Ishikawa (cell line): ENCODE measurements around the gene ANO6.

ENCODE experiments used
- CEBPB ChIP-seq: IDR thresholded peaks from 2 replicates; pipeline ENCODE4 v1.6.1; 2012
- CREB1 ChIP-seq: IDR thresholded peaks from 2 replicates; pipeline ENCODE4 v1.6.1; 2012; ENCODE audit warnings: low read depth
- EGR1 ChIP-seq: IDR thresholded peaks from 2 replicates; pipeline ENCODE4 v1.6.1; 2012
- EP300 ChIP-seq: IDR thresholded peaks from 2 replicates; pipeline ENCODE4 v1.6.1; 2012; ENCODE audit warnings: borderline replicate concordance
- FOXM1 ChIP-seq: IDR thresholded peaks from 2 replicates; pipeline ENCODE4 v1.6.1; 2012; ENCODE audit warnings: low read depth, borderline replicate concordance
- NFIC ChIP-seq: IDR thresholded peaks from 2 replicates; pipeline ENCODE4 v1.6.1; 2012
- RAD21 ChIP-seq: IDR thresholded peaks from 2 replicates; pipeline ENCODE4 v1.6.1; 2012; ENCODE audit warnings: low read depth
- TAF1 ChIP-seq: IDR thresholded peaks from 2 replicates; pipeline ENCODE4 v1.6.1; 2012; ENCODE audit warnings: low read depth, mild to moderate bottlenecking
- TCF12 ChIP-seq: IDR thresholded peaks from 2 replicates; pipeline ENCODE4 v1.6.1; 2012; ENCODE audit warnings: low read depth
- TEAD4 ChIP-seq: IDR thresholded peaks from 2 replicates; pipeline ENCODE4 v1.6.1; 2012
- YY1 ChIP-seq: IDR thresholded peaks from 2 replicates; pipeline ENCODE4 v1.6.1; 2012; ENCODE audit warnings: low read depth
- ZBTB7A ChIP-seq: IDR thresholded peaks from 2 replicates; pipeline ENCODE4 v1.6.1; 2012; ENCODE audit warnings: low read depth
- TF ChIP-seq, protein P1 (sequence below): IDR thresholded peaks from 2 replicates; pipeline ENCODE4 v1.6.1; 2012
- TF ChIP-seq, protein P2 (sequence below): IDR thresholded peaks from 2 replicates; pipeline ENCODE4 v1.6.1; 2012; ENCODE audit warnings: low read depth, mild to moderate bottlenecking
- TF ChIP-seq, protein P3 (sequence below): IDR thresholded peaks from 2 replicates; pipeline ENCODE4 v1.6.1; 2012

ANO6 gene

GRCh38 chr12:45214071-45214470 lies 1.8 kb upstream of the ANO6 start:
- TF ChIP-seq, protein P1, sequence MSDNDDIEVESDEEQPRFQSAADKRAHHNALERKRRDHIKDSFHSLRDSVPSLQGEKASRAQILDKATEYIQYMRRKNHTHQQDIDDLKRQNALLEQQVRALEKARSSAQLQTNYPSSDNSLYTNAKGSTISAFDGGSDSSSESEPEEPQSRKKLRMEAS: no peak
- TF ChIP-seq FOXM1 (no peak), TCF12 (no peak), YY1 (no peak), CREB1 (no peak), EGR1 (no peak), TAF1 (no peak), ZBTB7A (no peak), RAD21 (no peak), TEAD4 (no peak), NFIC (no peak), EP300 (no peak), CEBPB (no peak)
- TF ChIP-seq, protein P2, sequence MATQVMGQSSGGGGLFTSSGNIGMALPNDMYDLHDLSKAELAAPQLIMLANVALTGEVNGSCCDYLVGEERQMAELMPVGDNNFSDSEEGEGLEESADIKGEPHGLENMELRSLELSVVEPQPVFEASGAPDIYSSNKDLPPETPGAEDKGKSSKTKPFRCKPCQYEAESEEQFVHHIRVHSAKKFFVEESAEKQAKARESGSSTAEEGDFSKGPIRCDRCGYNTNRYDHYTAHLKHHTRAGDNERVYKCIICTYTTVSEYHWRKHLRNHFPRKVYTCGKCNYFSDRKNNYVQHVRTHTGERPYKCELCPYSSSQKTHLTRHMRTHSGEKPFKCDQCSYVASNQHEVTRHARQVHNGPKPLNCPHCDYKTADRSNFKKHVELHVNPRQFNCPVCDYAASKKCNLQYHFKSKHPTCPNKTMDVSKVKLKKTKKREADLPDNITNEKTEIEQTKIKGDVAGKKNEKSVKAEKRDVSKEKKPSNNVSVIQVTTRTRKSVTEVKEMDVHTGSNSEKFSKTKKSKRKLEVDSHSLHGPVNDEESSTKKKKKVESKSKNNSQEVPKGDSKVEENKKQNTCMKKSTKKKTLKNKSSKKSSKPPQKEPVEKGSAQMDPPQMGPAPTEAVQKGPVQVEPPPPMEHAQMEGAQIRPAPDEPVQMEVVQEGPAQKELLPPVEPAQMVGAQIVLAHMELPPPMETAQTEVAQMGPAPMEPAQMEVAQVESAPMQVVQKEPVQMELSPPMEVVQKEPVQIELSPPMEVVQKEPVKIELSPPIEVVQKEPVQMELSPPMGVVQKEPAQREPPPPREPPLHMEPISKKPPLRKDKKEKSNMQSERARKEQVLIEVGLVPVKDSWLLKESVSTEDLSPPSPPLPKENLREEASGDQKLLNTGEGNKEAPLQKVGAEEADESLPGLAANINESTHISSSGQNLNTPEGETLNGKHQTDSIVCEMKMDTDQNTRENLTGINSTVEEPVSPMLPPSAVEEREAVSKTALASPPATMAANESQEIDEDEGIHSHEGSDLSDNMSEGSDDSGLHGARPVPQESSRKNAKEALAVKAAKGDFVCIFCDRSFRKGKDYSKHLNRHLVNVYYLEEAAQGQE: no peak
- TF ChIP-seq, protein P3, sequence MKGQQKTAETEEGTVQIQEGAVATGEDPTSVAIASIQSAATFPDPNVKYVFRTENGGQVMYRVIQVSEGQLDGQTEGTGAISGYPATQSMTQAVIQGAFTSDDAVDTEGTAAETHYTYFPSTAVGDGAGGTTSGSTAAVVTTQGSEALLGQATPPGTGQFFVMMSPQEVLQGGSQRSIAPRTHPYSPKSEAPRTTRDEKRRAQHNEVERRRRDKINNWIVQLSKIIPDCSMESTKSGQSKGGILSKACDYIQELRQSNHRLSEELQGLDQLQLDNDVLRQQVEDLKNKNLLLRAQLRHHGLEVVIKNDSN: no peak

DNA sequence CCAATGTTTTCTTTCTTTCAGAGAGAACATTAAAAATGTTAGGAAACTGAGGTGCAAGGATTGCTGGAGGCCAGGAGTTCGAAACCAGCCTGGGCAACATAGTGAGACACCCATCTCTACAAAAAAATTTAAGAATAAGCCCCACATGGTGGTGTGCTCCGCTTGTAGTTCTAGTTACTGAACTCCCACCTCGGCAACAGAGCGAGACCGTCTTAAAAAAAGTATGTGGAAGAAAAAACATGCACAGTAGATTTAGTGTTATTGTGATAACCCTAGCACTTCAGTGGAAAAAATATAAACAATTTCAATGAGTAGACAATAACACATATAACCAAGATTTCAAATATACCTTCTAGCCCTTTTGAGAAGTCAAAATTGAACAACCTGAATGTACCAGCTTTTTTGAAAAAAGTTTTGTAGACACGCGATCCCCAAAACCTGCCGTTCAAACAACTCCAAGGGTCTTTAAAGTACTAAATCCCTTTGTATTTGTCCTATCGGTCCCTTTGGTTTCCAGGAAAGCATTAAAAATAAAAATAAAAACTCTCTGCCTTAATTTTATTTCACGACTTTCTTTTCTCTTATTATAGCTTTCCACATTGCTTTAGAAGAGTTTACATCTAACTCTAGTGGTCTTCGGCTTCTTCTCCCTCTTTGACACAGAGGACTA lies 1.0 kb upstream of the ANO6 start:
- TF ChIP-seq EP300 (no peak), CREB1 (no peak), NFIC (no peak), CEBPB (no peak), TCF12 (no peak), TEAD4 (no peak), EGR1 (no peak), ZBTB7A (no peak), YY1 (no peak), FOXM1 (no peak), TAF1 (no peak), RAD21 (no peak)
- TF ChIP-seq, protein P2: no peak
- TF ChIP-seq, protein P1: no peak
- TF ChIP-seq, protein P3: no peak

DNA sequence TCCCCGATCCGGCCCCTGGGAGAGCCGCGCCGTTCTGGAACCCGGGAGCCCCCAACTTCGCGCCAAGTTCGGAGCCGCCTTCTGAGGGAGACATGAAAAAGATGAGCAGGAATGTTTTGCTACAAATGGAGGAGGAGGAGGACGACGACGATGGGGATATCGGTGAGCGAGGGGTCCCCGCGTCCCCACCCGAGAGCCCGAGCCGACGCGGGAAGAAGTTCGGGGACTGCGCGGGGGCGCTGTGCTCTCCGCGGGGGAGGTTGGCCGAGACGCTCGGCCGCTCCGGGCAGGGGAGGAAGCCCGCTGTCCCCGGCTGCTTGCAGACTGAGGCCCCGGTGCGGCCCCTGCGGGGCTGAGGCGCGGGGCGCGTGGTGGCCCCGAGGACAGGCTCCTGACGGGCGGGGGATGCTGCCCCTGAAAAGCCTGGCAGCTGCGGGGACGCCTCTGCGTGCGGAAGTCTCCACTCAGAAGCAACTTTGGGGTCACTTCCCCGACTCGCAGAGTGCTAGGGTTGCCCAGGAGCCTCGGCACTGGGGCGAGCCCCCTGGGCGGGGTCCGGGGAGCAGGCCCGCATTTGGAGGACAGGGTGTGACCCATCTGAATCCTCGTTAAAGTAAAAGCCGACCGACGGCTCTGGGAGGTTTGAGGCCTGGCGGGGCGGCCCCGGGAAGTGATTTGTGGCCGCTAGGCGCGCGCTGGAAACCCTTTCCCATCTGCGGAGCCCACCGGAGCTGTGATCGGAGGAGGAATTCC lies 511 bp downstream of the ANO6 start:
- peak; percentile 47 for TF ChIP-seq TAF1
- no peak for TF ChIP-seq EP300
- TF ChIP-seq TCF12: peak; percentile 9; the same call in 1 of the 2 replicates
- TF ChIP-seq, protein P1: peak; percentile 16; the same call in 1 of the 2 replicates
- TF ChIP-seq, protein P2: 0 out of 2 replicates have a peak, but pooled peaks have one; percentile 18
- TF ChIP-seq RAD21: no peak

GRCh38 chr12:45216983-45217485 lies 1.1 kb downstream of the ANO6 start:
- TF ChIP-seq, protein P1: no peak
- TF ChIP-seq CEBPB: no peak
- no peak for TF ChIP-seq TCF12
- TF ChIP-seq YY1: no peak
- no peak for TF ChIP-seq CREB1
- TF ChIP-seq NFIC: no peak
